Neural cell (in vitro differentiated cells): ENCODE measurements around the gene PTPN7. TPM values are rescaled to one million over a fixed set of nuclear protein-coding genes. Genes with fewer than 3 reads are reported as not detected.

ENCODE experiments used
- H2AFZ ChIP-seq: fragments of 200-600, 300-800 bp; sonication (generic), shearing (Covaris generic); 2 replicates; pipeline ENCODE4 v1.6.0; 2014; ENCODE audit warnings: low read depth, mild to moderate bottlenecking, antibody characterized with exemption, low read length, moderate library complexity
- H3F3A ChIP-seq: fragments of 200-600 bp; shearing (Covaris generic); 2 replicates; pipeline ENCODE4 v1.6.1; 2016; ENCODE audit warnings: mild to moderate bottlenecking, moderate library complexity, mixed read lengths, antibody characterized with exemption, low read length; ENCODE audit not compliant: insufficient read depth, poor library complexity, severe bottlenecking
- H3K27ac ChIP-seq: fragments of 200-600, 300-800 bp; sonication (generic), shearing (Covaris generic); 2 replicates; pipeline ENCODE4 v1.5.1; 2014; ENCODE audit warnings: mild to moderate bottlenecking, low read length, moderate library complexity
- H3K27me3 ChIP-seq: fragments of 300-800, 200-600 bp; sonication (generic), shearing (Covaris generic); 2 replicates; pipeline ENCODE4 v1.6.0; 2014; ENCODE audit warnings: mild to moderate bottlenecking, low read depth, low read length, moderate library complexity; ENCODE audit not compliant: insufficient read depth
- H3K36me3 ChIP-seq: fragments of 300-800, 200-600 bp; sonication (generic), shearing (Covaris generic); 2 replicates; pipeline ENCODE4 v1.5.1; 2014; ENCODE audit warnings: mild to moderate bottlenecking, antibody characterized with exemption, low read length, moderate library complexity; ENCODE audit not compliant: insufficient read depth
- H3K4me2 ChIP-seq: fragments of 300-800, 200-600 bp; sonication (generic), shearing (Covaris generic); 2 replicates; pipeline ENCODE4 v1.6.0; 2014; ENCODE audit warnings: mild to moderate bottlenecking, low read length
- H3K4me3 ChIP-seq: fragments of 300-800, 200-600 bp; sonication (generic), shearing (Covaris generic); 2 replicates; pipeline ENCODE4 v1.5.1; 2014; ENCODE audit warnings: mild to moderate bottlenecking, low read length, moderate library complexity
- H3K79me2 ChIP-seq: fragments of 200-600 bp; shearing (Covaris generic); replicated peaks from 2 replicates; pipeline ENCODE4 v1.6.0; 2014; ENCODE audit warnings: mild to moderate bottlenecking, low read length, moderate library complexity; ENCODE audit not compliant: insufficient read depth
- H3K9ac ChIP-seq: fragments of 300-800, 200-600 bp; sonication (generic), shearing (Covaris generic); 2 replicates; pipeline ENCODE4 v1.6.1; 2016; ENCODE audit warnings: mild to moderate bottlenecking, low read length, mixed read lengths
- H3K9me2 ChIP-seq: fragments of 200-600 bp; shearing (Covaris generic); 2 replicates; pipeline ENCODE4 v1.6.1; 2016; ENCODE audit warnings: mild to moderate bottlenecking, low read length, mixed read lengths; ENCODE audit not compliant: insufficient read depth
- H3K9me3 ChIP-seq: fragments of 200-600, 300-800 bp; sonication (generic), shearing (Covaris generic); 2 replicates; pipeline ENCODE4 v1.6.1; 2016; ENCODE audit warnings: mild to moderate bottlenecking, mixed run types, low read length, moderate library complexity, mixed read lengths
- H4K20me1 ChIP-seq: fragments of 200-600 bp; shearing (Covaris generic); 2 replicates; pipeline ENCODE4 v1.6.1; 2016; ENCODE audit warnings: mild to moderate bottlenecking, mixed run types; ENCODE audit not compliant: insufficient read depth
- CTCF ChIP-seq: fragments of 450-650 bp; IDR thresholded peaks from 2 replicates; pipeline ENCODE4 v1.5.1; 2014; ENCODE audit warnings: antibody characterized with exemption, mild to moderate bottlenecking, moderate library complexity; ENCODE audit not compliant: poor library complexity, severe bottlenecking
- EP300 ChIP-seq: fragments of 450-650 bp; conservative IDR thresholded peaks from 2 replicates; pipeline ENCODE4 v1.6.1; 2014; ENCODE audit warnings: antibody characterized with exemption, mild to moderate bottlenecking, moderate library complexity; ENCODE audit not compliant: poor library complexity, severe bottlenecking
- EZH2 ChIP-seq: fragments of 200-600, 300-800 bp; shearing (Covaris generic), sonication (generic); IDR thresholded peaks from 2 replicates; pipeline ENCODE4 v1.6.1; 2014; ENCODE audit warnings: antibody characterized with exemption, low read length, borderline replicate concordance, mild to moderate bottlenecking; ENCODE audit not compliant: insufficient read depth, poor library complexity, severe bottlenecking
- MXI1 ChIP-seq: fragments of 450-650 bp; conservative IDR thresholded peaks from 2 replicates; pipeline ENCODE4 v1.6.1; 2014; ENCODE audit warnings: antibody characterized with exemption, mild to moderate bottlenecking; ENCODE audit not compliant: poor library complexity, severe bottlenecking
- POLR2AphosphoS5 ChIP-seq: IDR thresholded peaks from 2 replicates; pipeline ENCODE4 v1.6.1; 2012
- RAD21 ChIP-seq: fragments of 450-650 bp; conservative IDR thresholded peaks from 2 replicates; pipeline ENCODE4 v1.6.1; 2014; ENCODE audit warnings: antibody characterized with exemption, mild to moderate bottlenecking, moderate library complexity
- SMC3 ChIP-seq: fragments of 450-650 bp; conservative IDR thresholded peaks from 2 replicates; pipeline ENCODE4 v1.6.1; 2014; ENCODE audit warnings: antibody characterized with exemption, mild to moderate bottlenecking, moderate library complexity; ENCODE audit not compliant: poor library complexity
- TAF1 ChIP-seq: IDR thresholded peaks from 2 replicates; pipeline ENCODE4 v1.6.1; 2012; ENCODE audit warnings: low read depth
- polyA plus RNA-seq: library from polyadenylated mRNA; depleted of rRNA; stranded (reverse); fragments of >200 nt; gene quantifications from 2 replicates; pipeline ENCODE4 v1.2.3, GENCODE V29; 2014
- TF ChIP-seq, protein P1 (sequence below): IDR thresholded peaks from 2 replicates; pipeline ENCODE4 v1.6.1; 2012; ENCODE audit warnings: borderline replicate concordance

PTPN7 gene
- polyA plus RNA-seq, 1 donor from 2014 or later: 2.1 TPM

DNA sequence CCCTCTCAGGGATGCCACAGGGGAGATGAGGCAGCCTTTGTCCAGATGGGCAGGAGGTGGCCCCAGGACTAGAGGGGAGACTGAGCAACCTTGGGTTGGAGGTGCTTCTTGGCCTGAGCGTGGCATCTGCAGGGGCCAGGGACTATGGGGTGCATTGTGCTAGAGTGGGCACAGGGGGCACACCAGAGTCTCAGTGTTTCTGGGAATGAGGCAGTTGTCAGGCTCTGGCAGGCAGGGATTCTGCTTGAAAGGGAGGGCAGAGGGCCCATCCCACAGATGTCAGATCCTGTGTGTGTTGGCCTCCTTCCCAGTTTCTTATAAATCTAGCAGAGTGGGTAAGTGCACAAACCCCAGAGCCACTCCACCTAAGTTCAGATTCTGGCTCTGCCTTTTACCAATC is 46.9 kb upstream of the PTPN7 start:
- Histone ChIP-seq H4K20me1 (no peaks in the 10 kb centered on the region), H2AFZ (no peak overlapping the region), H3K79me2 (no peaks in the 10 kb centered on the region), H3K9me3 (no peaks in the 10 kb centered on the region), H3K4me3 (no peak overlapping the region), H3K36me3 (no peaks in the 10 kb centered on the region), H3K9ac (no peak overlapping the region), H3K9me2 (no peaks in the 10 kb centered on the region), H3K27me3 (no peaks in the 10 kb centered on the region), H3F3A (no peaks in the 10 kb centered on the region), H3K27ac (no peak overlapping the region), H3K4me2 (no peak overlapping the region)
- TF ChIP-seq, protein P1, sequence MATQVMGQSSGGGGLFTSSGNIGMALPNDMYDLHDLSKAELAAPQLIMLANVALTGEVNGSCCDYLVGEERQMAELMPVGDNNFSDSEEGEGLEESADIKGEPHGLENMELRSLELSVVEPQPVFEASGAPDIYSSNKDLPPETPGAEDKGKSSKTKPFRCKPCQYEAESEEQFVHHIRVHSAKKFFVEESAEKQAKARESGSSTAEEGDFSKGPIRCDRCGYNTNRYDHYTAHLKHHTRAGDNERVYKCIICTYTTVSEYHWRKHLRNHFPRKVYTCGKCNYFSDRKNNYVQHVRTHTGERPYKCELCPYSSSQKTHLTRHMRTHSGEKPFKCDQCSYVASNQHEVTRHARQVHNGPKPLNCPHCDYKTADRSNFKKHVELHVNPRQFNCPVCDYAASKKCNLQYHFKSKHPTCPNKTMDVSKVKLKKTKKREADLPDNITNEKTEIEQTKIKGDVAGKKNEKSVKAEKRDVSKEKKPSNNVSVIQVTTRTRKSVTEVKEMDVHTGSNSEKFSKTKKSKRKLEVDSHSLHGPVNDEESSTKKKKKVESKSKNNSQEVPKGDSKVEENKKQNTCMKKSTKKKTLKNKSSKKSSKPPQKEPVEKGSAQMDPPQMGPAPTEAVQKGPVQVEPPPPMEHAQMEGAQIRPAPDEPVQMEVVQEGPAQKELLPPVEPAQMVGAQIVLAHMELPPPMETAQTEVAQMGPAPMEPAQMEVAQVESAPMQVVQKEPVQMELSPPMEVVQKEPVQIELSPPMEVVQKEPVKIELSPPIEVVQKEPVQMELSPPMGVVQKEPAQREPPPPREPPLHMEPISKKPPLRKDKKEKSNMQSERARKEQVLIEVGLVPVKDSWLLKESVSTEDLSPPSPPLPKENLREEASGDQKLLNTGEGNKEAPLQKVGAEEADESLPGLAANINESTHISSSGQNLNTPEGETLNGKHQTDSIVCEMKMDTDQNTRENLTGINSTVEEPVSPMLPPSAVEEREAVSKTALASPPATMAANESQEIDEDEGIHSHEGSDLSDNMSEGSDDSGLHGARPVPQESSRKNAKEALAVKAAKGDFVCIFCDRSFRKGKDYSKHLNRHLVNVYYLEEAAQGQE: no peak
- no peak for TF ChIP-seq EZH2
- TF ChIP-seq TAF1: no peak
- no peak for TF ChIP-seq MXI1
- no peak for TF ChIP-seq EP300
- TF ChIP-seq SMC3: no peak
- TF ChIP-seq CTCF: no peak
- TF ChIP-seq RAD21: no peak
- TF ChIP-seq POLR2AphosphoS5: no peak

DNA sequence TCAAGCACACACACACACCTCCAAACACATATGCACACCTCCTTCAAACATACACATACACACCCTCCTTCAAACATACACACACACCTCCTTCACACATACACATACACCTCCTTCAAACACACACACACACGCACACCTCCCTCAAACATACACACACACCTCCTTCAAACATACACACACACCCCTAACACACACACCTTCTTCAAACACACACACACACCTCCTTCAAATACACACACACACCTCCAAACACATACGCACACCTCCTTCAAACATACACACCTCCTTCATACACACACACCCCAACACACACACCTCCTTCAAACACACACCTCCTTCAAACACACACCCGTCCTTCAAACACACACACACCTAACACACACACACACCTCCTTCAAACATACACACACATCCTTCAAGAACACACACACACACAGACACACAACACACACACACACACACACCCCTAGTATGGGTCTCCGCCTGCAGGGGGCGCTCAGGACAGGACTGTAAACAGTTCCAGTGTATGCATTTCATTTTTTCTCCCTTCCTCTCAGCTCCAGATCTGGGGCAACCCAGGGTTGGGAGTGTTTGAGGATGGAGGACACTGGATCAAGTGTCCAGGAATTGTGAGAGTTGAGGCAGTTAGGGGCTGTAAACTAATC is 45.3 kb upstream of the PTPN7 start:
- no peaks in the 10 kb centered on the region for H3K9me3 ChIP-seq
- H3K9ac ChIP-seq: no peak overlapping the region
- H3K4me3 ChIP-seq: no peak overlapping the region
- H3K4me2 ChIP-seq: no peak overlapping the region
- H4K20me1 ChIP-seq: no peaks in the 10 kb centered on the region
- H3F3A ChIP-seq: no peaks in the 10 kb centered on the region
- no peaks in the 10 kb centered on the region for H3K79me2 ChIP-seq
- TF ChIP-seq, protein P1: no peak
- TF ChIP-seq CTCF (no peak), TAF1 (no peak), SMC3 (no peak), EZH2 (peak; percentile 6), EP300 (no peak), MXI1 (no peak), POLR2AphosphoS5 (no peak), RAD21 (no peak)
- H2AFZ ChIP-seq: no peak overlapping the region
- no peaks in the 10 kb centered on the region for H3K27me3 ChIP-seq
- no peak overlapping the region for H3K27ac ChIP-seq
- no peaks in the 10 kb centered on the region for H3K9me2 ChIP-seq
- no peaks in the 10 kb centered on the region for H3K36me3 ChIP-seq
